MM.1S (cell line): ENCODE measurements around the gene MED13L.

Experiments
- DNase-seq: peaks from one replicate; pipeline ENCODE4 v3.0.0-alpha.2; 2015
- H2AFZ ChIP-seq: fragments of 300-600 bp; sonication (generic); 2 replicates; pipeline ENCODE4 v1.6.0; 2016; ENCODE audit warnings: antibody characterized with exemption, low read length
- H3F3A ChIP-seq: fragments of 300-600 bp; sonication (generic); 2 replicates; pipeline ENCODE4 v1.6.1; 2016; ENCODE audit warnings: mild to moderate bottlenecking, antibody characterized with exemption, low read length, moderate library complexity, mixed read lengths; ENCODE audit not compliant: insufficient read depth
- H3K27ac ChIP-seq: fragments of 300-600 bp; sonication (generic); 2 replicates; pipeline ENCODE4 v1.5.1; 2016; ENCODE audit warnings: mild to moderate bottlenecking, low read length
- H3K27me3 ChIP-seq: fragments of 300-600 bp; sonication (generic); replicated peaks from 2 replicates; pipeline ENCODE4 v1.6.0; 2016; ENCODE audit warnings: low read length; ENCODE audit not compliant: insufficient read depth
- H3K36me3 ChIP-seq: fragments of 300-600 bp; sonication (generic); replicated peaks from 2 replicates; pipeline ENCODE4 v1.6.1; 2016; ENCODE audit warnings: mild to moderate bottlenecking, low read length, mixed read lengths; ENCODE audit not compliant: insufficient read depth
- H3K4me1 ChIP-seq: fragments of 300-600 bp; sonication (generic); 2 replicates; pipeline ENCODE4 v1.6.1; 2016; ENCODE audit warnings: low read length, mixed read lengths
- H3K4me2 ChIP-seq: fragments of 300-600 bp; sonication (generic); 2 replicates; pipeline ENCODE4 v1.6.0; 2016; ENCODE audit warnings: low read depth, low read length
- H3K4me3 ChIP-seq: fragments of 300-600 bp; sonication (generic); 2 replicates; pipeline ENCODE4 v1.5.1; 2016; ENCODE audit warnings: low read length, mixed read lengths
- H3K79me2 ChIP-seq: fragments of 300-600 bp; sonication (generic); 2 replicates; pipeline ENCODE4 v1.6.1; 2016; ENCODE audit warnings: mixed run types, low read length, mixed read lengths
- H3K9ac ChIP-seq: fragments of 300-600 bp; sonication (generic); 2 replicates; pipeline ENCODE4 v1.6.1; 2016; ENCODE audit warnings: low read length, mixed read lengths
- H3K9me2 ChIP-seq: fragments of 300-600 bp; sonication (generic); replicated peaks from 2 replicates; pipeline ENCODE4 v1.6.1; 2016; ENCODE audit warnings: mild to moderate bottlenecking, low read length, mixed read lengths; ENCODE audit not compliant: insufficient read depth
- H3K9me3 ChIP-seq: fragments of 300-600 bp; sonication (generic); replicated peaks from 2 replicates; pipeline ENCODE4 v1.6.1; 2016; ENCODE audit warnings: mild to moderate bottlenecking, low read length, mixed read lengths; ENCODE audit not compliant: insufficient read depth
- H4K20me1 ChIP-seq: fragments of 300-600 bp; sonication (generic); 2 replicates; pipeline ENCODE4 v1.6.1; 2016; ENCODE audit warnings: mild to moderate bottlenecking, low read length, moderate library complexity, mixed read lengths; ENCODE audit not compliant: insufficient read depth
- EZH2 ChIP-seq: fragments of 300-600 bp; sonication (generic); optimal IDR thresholded peaks from 2 replicates; pipeline ENCODE3; 2017; ENCODE audit warnings: low read depth, mild to moderate bottlenecking, antibody characterized with exemption, low read length, mixed read lengths
- EZH2phosphoT487 ChIP-seq: fragments of 300-600 bp; sonication (generic); IDR thresholded peaks from 2 replicates; pipeline ENCODE4 v1.6.1; 2018; ENCODE audit warnings: antibody characterized with exemption, low read length
- TF ChIP-seq, protein P1 (sequence below): fragments of 300-600 bp; sonication (generic); IDR thresholded peaks from 2 replicates; pipeline ENCODE4 v1.5.1; 2016; ENCODE audit warnings: antibody characterized with exemption, low read length, mixed read lengths

The MED13L gene

GRCh38 chr12:116043659-116044535, 233.6 kb downstream of the MED13L start:
- Histone ChIP-seq H2AFZ (no peak overlapping the region), H3K4me1 (peaks cover 17% of the 10 kb centered on the region), H3K4me3 (no peak overlapping the region), H3K9me3 (no peaks in the 10 kb centered on the region), H3F3A (peaks cover 6% of the 10 kb centered on the region; the same call in 1 of the 2 replicates), H3K4me2 (no peak overlapping the region), H3K9me2 (no peaks in the 10 kb centered on the region), H3K27ac (no peak overlapping the region), H3K36me3 (no peaks in the 10 kb centered on the region), H3K79me2 (peaks cover 90% of the 10 kb centered on the region), H3K9ac (no peak overlapping the region), H4K20me1 (no peaks in the 10 kb centered on the region), H3K27me3 (no peaks in the 10 kb centered on the region)
- no peak for TF ChIP-seq EZH2
- TF ChIP-seq, protein P1, sequence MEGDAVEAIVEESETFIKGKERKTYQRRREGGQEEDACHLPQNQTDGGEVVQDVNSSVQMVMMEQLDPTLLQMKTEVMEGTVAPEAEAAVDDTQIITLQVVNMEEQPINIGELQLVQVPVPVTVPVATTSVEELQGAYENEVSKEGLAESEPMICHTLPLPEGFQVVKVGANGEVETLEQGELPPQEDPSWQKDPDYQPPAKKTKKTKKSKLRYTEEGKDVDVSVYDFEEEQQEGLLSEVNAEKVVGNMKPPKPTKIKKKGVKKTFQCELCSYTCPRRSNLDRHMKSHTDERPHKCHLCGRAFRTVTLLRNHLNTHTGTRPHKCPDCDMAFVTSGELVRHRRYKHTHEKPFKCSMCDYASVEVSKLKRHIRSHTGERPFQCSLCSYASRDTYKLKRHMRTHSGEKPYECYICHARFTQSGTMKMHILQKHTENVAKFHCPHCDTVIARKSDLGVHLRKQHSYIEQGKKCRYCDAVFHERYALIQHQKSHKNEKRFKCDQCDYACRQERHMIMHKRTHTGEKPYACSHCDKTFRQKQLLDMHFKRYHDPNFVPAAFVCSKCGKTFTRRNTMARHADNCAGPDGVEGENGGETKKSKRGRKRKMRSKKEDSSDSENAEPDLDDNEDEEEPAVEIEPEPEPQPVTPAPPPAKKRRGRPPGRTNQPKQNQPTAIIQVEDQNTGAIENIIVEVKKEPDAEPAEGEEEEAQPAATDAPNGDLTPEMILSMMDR: no peak
- no peak for TF ChIP-seq EZH2phosphoT487
- no peak for DNase-seq

- Histone ChIP-seq H3K9ac (no peak overlapping the region), H3K4me2 (no peak overlapping the region), H3K79me2 (peaks cover 96% of the 10 kb centered on the region), H4K20me1 (no peaks in the 10 kb centered on the region), H2AFZ (no peak overlapping the region), H3K4me1 (peaks cover 2% of the 10 kb centered on the region; the same call in 1 of the 2 replicates), H3K27ac (no peak overlapping the region), H3K9me2 (no peaks in the 10 kb centered on the region), H3K36me3 (no peaks in the 10 kb centered on the region), H3K4me3 (no peak overlapping the region), H3F3A (no peaks in the 10 kb centered on the region), H3K27me3 (no peaks in the 10 kb centered on the region), H3K9me3 (no peaks in the 10 kb centered on the region)
- DNase-seq: no peak
- TF ChIP-seq, protein P1: no peak
- TF ChIP-seq EZH2 (no peak), EZH2phosphoT487 (no peak)
Measured at GRCh38 chr12:116040402-116040801, 237.1 kb downstream of the MED13L start.

- no peak for TF ChIP-seq EZH2
- TF ChIP-seq, protein P1: no peak
- no peak for TF ChIP-seq EZH2phosphoT487
- H3K4me3 ChIP-seq: no peak overlapping the region
- H3F3A ChIP-seq: no peaks in the 10 kb centered on the region
- no peaks in the 10 kb centered on the region for H3K27me3 ChIP-seq
- H2AFZ ChIP-seq: no peak overlapping the region
- H3K9ac ChIP-seq: no peak overlapping the region
- DNase-seq: no peak
- no peaks in the 10 kb centered on the region for H3K36me3 ChIP-seq
- H3K27ac ChIP-seq: no peak overlapping the region
- H3K9me3 ChIP-seq: no peaks in the 10 kb centered on the region
- no peaks in the 10 kb centered on the region for H3K9me2 ChIP-seq
- H3K4me1 ChIP-seq: no peaks in the 10 kb centered on the region
- no peak overlapping the region for H3K4me2 ChIP-seq
- H4K20me1 ChIP-seq: no peaks in the 10 kb centered on the region
- peaks cover 87% of the 10 kb centered on the region for H3K79me2 ChIP-seq
Measured at GRCh38 chr12:116039081-116039480, 238.4 kb downstream of the MED13L start.
